Measurements from ENCODE around the gene ASXL1.

ASXL1 gene

GRCh38 chr20:32468313-32468640 lies 110.1 kb downstream of the ASXL1 start:
- no peak for DNase-seq

- no peak for DNase-seq
These were observed 110.7 kb downstream of the ASXL1 start for GRCh38 chr20:32468860-32469259.

GRCh38 chr20:32470025-32470861 lies 112.1 kb downstream of the ASXL1 start:
- no peak for DNase-seq

GRCh38 chr20:32470940-32471339 lies 112.8 kb downstream of the ASXL1 start:
- no peak for DNase-seq

- no peak for DNase-seq
These were observed 114.6 kb downstream of the ASXL1 start for GRCh38 chr20:32472581-32473207.

GRCh38 chr20:32473231-32474008 lies 115.3 kb downstream of the ASXL1 start:
- DNase-seq, result no peak

GRCh38 chr20:32474009-32474716 lies 116.0 kb downstream of the ASXL1 start:
- DNase-seq, result no peak

GRCh38 chr20:32474717-32474966 lies 116.5 kb downstream of the ASXL1 start:
- DNase-seq, result no peak

GRCh38 chr20:32474967-32475811 lies 117.1 kb downstream of the ASXL1 start:
- no peak for DNase-seq

GRCh38 chr20:32476684-32477593 lies 118.8 kb downstream of the ASXL1 start:
- DNase-seq, result no peak

- DNase-seq, result no peak
These were observed 119.7 kb downstream of the ASXL1 start for GRCh38 chr20:32477594-32478512.

- DNase-seq, result no peak
These were observed 120.4 kb downstream of the ASXL1 start for GRCh38 chr20:32478576-32478975.

- DNase-seq, result no peak
These were observed 120.9 kb downstream of the ASXL1 start for GRCh38 chr20:32479012-32479411.

- DNase-seq, result no peak
These were observed 121.6 kb downstream of the ASXL1 start for GRCh38 chr20:32479697-32480171.

- no peak for DNase-seq
These were observed 122.5 kb downstream of the ASXL1 start for GRCh38 chr20:32480371-32481241.

GRCh38 chr20:32481311-32482142 lies 123.4 kb downstream of the ASXL1 start:
- DNase-seq, result no peak

GRCh38 chr20:32482143-32482441 lies 124.0 kb downstream of the ASXL1 start:
- no peak for DNase-seq

Data from stimulated activated CD4-positive, alpha-beta T cell treated with anti-CD3 and anti-CD28 coated beads, Interleukin-4, amount 100 ng/mL, for 1 hour (primary cell).